Loucy (cell line): ENCODE measurements around the gene GNB1.

Experiments used
- CTCF ChIP-seq: fragments of 200-600 bp; sonication (generic); conservative IDR thresholded peaks from 2 replicates; pipeline ENCODE4 v1.5.1; 2014; ENCODE audit warnings: mild to moderate bottlenecking, antibody characterized with exemption, low read length
- EZH2phosphoT487 ChIP-seq: fragments of 200-600 bp; IDR thresholded peaks from 2 replicates; pipeline ENCODE4 v1.6.1; 2018; ENCODE audit warnings: antibody characterized with exemption, mild to moderate bottlenecking, moderate library complexity, borderline replicate concordance

GRCh38 chr1:1919304-1920056 is 28.6 kb upstream of the GNB1 start:
- TF ChIP-seq CTCF (no peak), EZH2phosphoT487 (no peak)
